WTC11 (cell line): ENCODE data around the gene OTUB1. TPM values are rescaled to one million over a fixed set of nuclear protein-coding genes. Genes with fewer than 3 reads are reported as not detected.

Source experiments
- ATAC-seq: fragments of 200-7000 bp; cut with Tn5 transposase; 2 replicates; pipeline ENCODE4 v1.10.0; 2021; ENCODE audit warnings: mild to moderate bottlenecking, moderate library complexity
- CTCF ChIA-PET: fragments of 300-600 bp; sonication (Branson Sonifier 250); formaldehyde crosslinking; loops from one replicate; lab custom pipeline; 2021; ENCODE audit warnings: antibody characterized with exemption; lab: Charles Lee
- POLR2A ChIA-PET: fragments of 350-600 bp; sonication (Branson Sonifier 250); formaldehyde crosslinking; loops from one replicate; lab custom pipeline; 2021; ENCODE audit warnings: antibody characterized with exemption; lab: Charles Lee
- DNase-seq: peaks from one replicate; pipeline ENCODE4 v3.0.0; 2021; ENCODE audit warnings: low spot score
- H3K27ac Mint-ChIP-seq: 2 replicates; pipeline ENCODE4 v1.8.0; 2021; ENCODE audit warnings: mixed read lengths
- H3K27me3 Mint-ChIP-seq: 2 replicates; pipeline ENCODE4 v1.8.0; 2021; ENCODE audit warnings: low read depth, mild to moderate bottlenecking, moderate library complexity, mixed read lengths
- H3K36me3 Mint-ChIP-seq: 2 replicates; pipeline ENCODE4 v1.8.0; 2021; ENCODE audit warnings: mixed read lengths
- H3K4me1 Mint-ChIP-seq: 2 replicates; pipeline ENCODE4 v1.8.0; 2022; ENCODE audit warnings: mixed read lengths
- H3K4me3 Mint-ChIP-seq: 2 replicates; pipeline ENCODE4 v1.8.0; 2021; ENCODE audit warnings: mild to moderate bottlenecking, moderate library complexity, mixed read lengths
- H3K9me3 Mint-ChIP-seq: 2 replicates; pipeline ENCODE4 v1.8.0; 2021; ENCODE audit warnings: mixed read lengths
- AR ChIP-seq: fragments of 250-450 bp; sonication (Bioruptor Pico); IDR thresholded peaks from 2 replicates; pipeline ENCODE4 v1.9.0; 2021; ENCODE audit warnings: mild to moderate bottlenecking
- CREB1 ChIP-seq: sonication (generic); formaldehyde crosslinking; IDR thresholded peaks from 2 replicates; pipeline ENCODE4 v1.8.0; 2023; ENCODE audit warnings: mild to moderate bottlenecking, missing genetic modification reagents
- CREM ChIP-seq: sonication (generic); formaldehyde crosslinking; IDR thresholded peaks from 2 replicates; pipeline ENCODE4 v1.8.1; 2022; ENCODE audit warnings: mild to moderate bottlenecking, missing genetic modification reagents, moderate library complexity
- E2F1 ChIP-seq: sonication (generic); formaldehyde crosslinking; IDR thresholded peaks from 2 replicates; pipeline ENCODE4 v1.8.0; 2022; ENCODE audit warnings: mild to moderate bottlenecking, missing genetic modification reagents
- ELF4 ChIP-seq: sonication (generic); formaldehyde crosslinking; IDR thresholded peaks from 2 replicates; pipeline ENCODE4 v1.8.1; 2022; ENCODE audit warnings: low read depth, mild to moderate bottlenecking, moderate library complexity, missing genetic modification reagents
- FOXJ3 ChIP-seq: sonication (generic); formaldehyde crosslinking; IDR thresholded peaks from 2 replicates; pipeline ENCODE4 v1.9.0; 2021; ENCODE audit warnings: missing genetic modification reagents, mild to moderate bottlenecking, borderline replicate concordance
- IRF2 ChIP-seq: sonication (generic); formaldehyde crosslinking; IDR thresholded peaks from 2 replicates; pipeline ENCODE4 v1.8.0; 2022; ENCODE audit warnings: low read depth, missing genetic modification reagents, borderline replicate concordance
- JAZF1 ChIP-seq: fragments of 250-450 bp; sonication (Bioruptor Pico); IDR thresholded peaks from 2 replicates; pipeline ENCODE4 v1.9.0; 2021; ENCODE audit warnings: moderate library complexity, mild to moderate bottlenecking, inconsistent platforms
- MYBL2 ChIP-seq: sonication (generic); formaldehyde crosslinking; IDR thresholded peaks from 2 replicates; pipeline ENCODE4 v1.8.1; 2023; ENCODE audit warnings: mild to moderate bottlenecking, moderate library complexity, missing genetic modification reagents
- OVOL2 ChIP-seq: fragments of 250-450 bp; sonication (Bioruptor Pico); IDR thresholded peaks from 2 replicates; pipeline ENCODE4 v1.9.0; 2021; ENCODE audit warnings: mild to moderate bottlenecking, borderline replicate concordance
- TEAD1 ChIP-seq: sonication (generic); formaldehyde crosslinking; IDR thresholded peaks from 2 replicates; pipeline ENCODE4 v1.8.0; 2022; ENCODE audit warnings: mild to moderate bottlenecking, missing genetic modification reagents
- USF2 ChIP-seq: sonication (generic); formaldehyde crosslinking; IDR thresholded peaks from 2 replicates; pipeline ENCODE4 v1.8.1; 2023; ENCODE audit warnings: mild to moderate bottlenecking, missing genetic modification reagents, moderate library complexity
- ZNF232 ChIP-seq: sonication (generic); formaldehyde crosslinking; IDR thresholded peaks from 2 replicates; pipeline ENCODE4 v1.8.0; 2022; ENCODE audit warnings: mild to moderate bottlenecking, missing genetic modification reagents
- total RNA-seq: library from RNA; stranded (reverse); gene quantifications from 3 replicates; pipeline ENCODE4 v1.2.3, GENCODE V29; 2021
- TF ChIP-seq, protein P1 (sequence below): sonication (generic); formaldehyde crosslinking; IDR thresholded peaks from 2 replicates; pipeline ENCODE4 v1.8.1; 2023; ENCODE audit warnings: mild to moderate bottlenecking, missing genetic modification reagents, moderate library complexity
- TF ChIP-seq, protein P2 (sequence below): sonication (generic); formaldehyde crosslinking; conservative IDR thresholded peaks from 2 replicates; pipeline ENCODE4 v1.8.1; 2023; ENCODE audit warnings: mild to moderate bottlenecking, low read depth, missing genetic modification reagents, moderate library complexity
- TF ChIP-seq, protein P3 (sequence below): sonication (generic); formaldehyde crosslinking; conservative IDR thresholded peaks from 2 replicates; pipeline ENCODE4 v1.8.1; 2022; ENCODE audit warnings: mild to moderate bottlenecking, missing genetic modification reagents

The OTUB1 gene
- total RNA-seq, 1 experiment from 2014 or later: 112 TPM

GRCh38 chr11:64010783-64011182, 24.5 kb downstream of the OTUB1 start (continued):
- TF ChIP-seq TEAD1: no peak
- TF ChIP-seq FOXJ3: no peak

DNA sequence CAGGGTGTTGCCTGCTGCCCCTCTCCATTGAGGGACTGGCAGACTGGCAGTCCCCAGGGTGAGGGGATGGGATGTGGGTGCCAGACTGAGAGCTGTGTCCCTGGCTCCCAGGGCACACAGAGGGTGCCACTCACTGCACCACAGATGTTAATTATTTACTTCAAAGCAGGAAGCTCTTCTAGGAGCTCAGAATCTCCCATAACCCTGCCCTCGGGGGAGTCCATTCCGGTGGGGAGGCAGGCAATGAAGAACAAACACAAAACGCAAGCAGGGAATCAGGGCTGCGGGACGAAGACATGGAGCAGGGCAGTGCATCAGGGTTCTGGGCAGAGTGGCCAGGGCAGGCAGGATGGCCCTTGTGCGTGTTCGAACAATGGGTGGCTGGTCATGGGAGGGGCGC, 25.1 kb downstream of the OTUB1 start:
- H3K27ac Mint-ChIP-seq: no peak overlapping the region
- TF ChIP-seq IRF2 (CRISPR knock-in tag): no peak
- TF ChIP-seq OVOL2 (CRISPR knock-in tag): no peak
- no peak for TF ChIP-seq ZNF232 (CRISPR knock-in tag)
- TF ChIP-seq, protein P1, sequence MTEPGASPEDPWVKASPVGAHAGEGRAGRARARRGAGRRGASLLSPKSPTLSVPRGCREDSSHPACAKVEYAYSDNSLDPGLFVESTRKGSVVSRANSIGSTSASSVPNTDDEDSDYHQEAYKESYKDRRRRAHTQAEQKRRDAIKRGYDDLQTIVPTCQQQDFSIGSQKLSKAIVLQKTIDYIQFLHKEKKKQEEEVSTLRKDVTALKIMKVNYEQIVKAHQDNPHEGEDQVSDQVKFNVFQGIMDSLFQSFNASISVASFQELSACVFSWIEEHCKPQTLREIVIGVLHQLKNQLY (CRISPR knock-in tag): no peak
- no peak for TF ChIP-seq CREB1 (CRISPR knock-in tag)
- no peak for TF ChIP-seq ELF4 (CRISPR knock-in tag)
- TF ChIP-seq MYBL2: no peak
- TF ChIP-seq, all 79 proteins: peak for 0
- CTCF ChIA-PET: no interaction called here
- Mint-ChIP-seq H3K9me3 (peaks cover 14% of the 10 kb centered on the region), H3K4me3 (no peak overlapping the region), H3K36me3 (peaks cover 8% of the 10 kb centered on the region), H3K27me3 (peaks cover 93% of the 10 kb centered on the region), H3K4me1 (peaks cover 15% of the 10 kb centered on the region)
- POLR2A ChIA-PET: no interaction called here
- ATAC-seq (no peak), DNase-seq (no peak)

DNA sequence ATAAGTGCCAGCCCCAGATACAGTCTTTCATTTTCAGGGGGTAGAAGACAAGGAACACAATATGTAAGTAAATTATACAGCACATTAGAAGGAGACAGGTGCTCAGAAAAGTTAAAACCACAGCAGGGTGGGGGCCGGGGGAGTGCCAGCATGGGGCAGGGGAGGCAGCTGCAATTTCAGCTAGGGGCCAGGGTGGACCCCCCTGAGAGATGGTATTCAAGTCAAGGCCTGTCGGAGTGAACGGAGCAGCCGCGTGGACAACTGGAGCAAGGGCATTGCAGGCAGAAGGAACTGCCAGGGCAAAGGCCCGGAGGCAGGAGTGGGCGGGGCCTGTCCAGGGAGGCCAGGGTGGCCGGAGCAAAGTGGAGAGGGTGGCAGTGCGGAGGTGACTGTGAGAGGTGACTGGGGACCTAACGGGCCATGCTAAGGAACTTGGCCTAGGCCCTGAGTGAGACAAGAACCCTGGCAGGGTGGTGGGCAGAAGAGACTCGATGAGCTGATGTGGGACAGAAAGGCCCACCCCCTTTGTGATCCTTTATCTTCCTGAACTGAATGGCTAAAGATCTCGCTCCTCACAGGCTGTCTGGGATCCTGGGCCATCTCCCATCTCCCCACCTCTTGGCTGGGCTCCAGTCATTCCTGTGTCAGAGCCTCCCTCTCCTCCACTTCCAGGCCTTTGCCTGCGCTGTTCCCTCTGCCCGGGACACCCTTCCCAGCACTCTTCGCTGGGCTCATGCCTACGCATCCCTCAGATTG, 27.1 kb downstream of the OTUB1 start:
- Mint-ChIP-seq H3K4me1 (no peaks in the 10 kb centered on the region), H3K27me3 (peaks cover 85% of the 10 kb centered on the region), H3K4me3 (no peak overlapping the region), H3K9me3 (peaks cover 14% of the 10 kb centered on the region), H3K27ac (no peak overlapping the region), H3K36me3 (peaks cover 8% of the 10 kb centered on the region)
- POLR2A ChIA-PET: no interaction called here
- CTCF ChIA-PET: no interaction called here
- DNase-seq (no peak), ATAC-seq (no peak)
- TF ChIP-seq USF2: no peak
- TF ChIP-seq AR (CRISPR knock-in tag): no peak
- no peak for TF ChIP-seq E2F1 (CRISPR knock-in tag)
- TF ChIP-seq CREM (CRISPR knock-in tag): no peak
- TF ChIP-seq, protein P2, sequence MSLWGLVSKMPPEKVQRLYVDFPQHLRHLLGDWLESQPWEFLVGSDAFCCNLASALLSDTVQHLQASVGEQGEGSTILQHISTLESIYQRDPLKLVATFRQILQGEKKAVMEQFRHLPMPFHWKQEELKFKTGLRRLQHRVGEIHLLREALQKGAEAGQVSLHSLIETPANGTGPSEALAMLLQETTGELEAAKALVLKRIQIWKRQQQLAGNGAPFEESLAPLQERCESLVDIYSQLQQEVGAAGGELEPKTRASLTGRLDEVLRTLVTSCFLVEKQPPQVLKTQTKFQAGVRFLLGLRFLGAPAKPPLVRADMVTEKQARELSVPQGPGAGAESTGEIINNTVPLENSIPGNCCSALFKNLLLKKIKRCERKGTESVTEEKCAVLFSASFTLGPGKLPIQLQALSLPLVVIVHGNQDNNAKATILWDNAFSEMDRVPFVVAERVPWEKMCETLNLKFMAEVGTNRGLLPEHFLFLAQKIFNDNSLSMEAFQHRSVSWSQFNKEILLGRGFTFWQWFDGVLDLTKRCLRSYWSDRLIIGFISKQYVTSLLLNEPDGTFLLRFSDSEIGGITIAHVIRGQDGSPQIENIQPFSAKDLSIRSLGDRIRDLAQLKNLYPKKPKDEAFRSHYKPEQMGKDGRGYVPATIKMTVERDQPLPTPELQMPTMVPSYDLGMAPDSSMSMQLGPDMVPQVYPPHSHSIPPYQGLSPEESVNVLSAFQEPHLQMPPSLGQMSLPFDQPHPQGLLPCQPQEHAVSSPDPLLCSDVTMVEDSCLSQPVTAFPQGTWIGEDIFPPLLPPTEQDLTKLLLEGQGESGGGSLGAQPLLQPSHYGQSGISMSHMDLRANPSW: no peak
- TF ChIP-seq, protein P1 (CRISPR knock-in tag): no peak
- TF ChIP-seq IRF2 (CRISPR knock-in tag): no peak
- TF ChIP-seq, protein P3, sequence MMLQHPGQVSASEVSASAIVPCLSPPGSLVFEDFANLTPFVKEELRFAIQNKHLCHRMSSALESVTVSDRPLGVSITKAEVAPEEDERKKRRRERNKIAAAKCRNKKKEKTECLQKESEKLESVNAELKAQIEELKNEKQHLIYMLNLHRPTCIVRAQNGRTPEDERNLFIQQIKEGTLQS (CRISPR knock-in tag): no peak
- no peak for TF ChIP-seq JAZF1
- TF ChIP-seq, all 79 proteins: peak for 0
